ENCODE data around the gene PDXP. TPM values are rescaled to one million over a fixed set of nuclear protein-coding genes. Genes with fewer than 3 reads are reported as not detected.

The PDXP gene
- total and polyA plus RNA-seq, 2 experiments from 2014 or later = 15.0 to 55.6 TPM

DNA sequence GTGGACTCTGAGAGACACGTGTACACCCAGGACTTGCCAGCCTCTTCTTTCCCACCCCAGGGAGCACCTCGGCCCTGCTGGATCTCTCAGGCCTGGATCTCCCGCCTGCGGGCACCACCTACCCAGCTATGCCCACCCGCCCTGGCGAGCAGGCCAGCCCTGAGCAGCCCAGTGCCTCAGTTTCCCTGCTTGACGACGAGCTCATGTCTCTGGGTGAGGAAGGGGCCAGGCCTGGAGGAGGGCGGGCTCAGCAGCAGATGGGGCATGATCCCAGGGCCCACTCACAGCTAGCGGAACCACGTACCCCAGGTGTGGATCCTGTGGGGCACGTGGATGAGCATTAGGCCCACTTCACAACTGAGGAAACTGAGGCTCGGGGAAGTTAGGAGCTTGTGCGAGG lies 32.8 kb upstream of the PDXP start:
- ATAC-seq = no peak

More for the DNA sequence above, 32.8 kb upstream of the PDXP start:
- H3K9me3 Mint-ChIP-seq = no peaks in the 10 kb centered on the region; the same call in 1 of the 3 replicates
- Histone ChIP-seq H3K4me1 (ENCODE audit: insufficient read depth) (no peaks in the 10 kb centered on the region), H4K20me1 (replicated peaks; ENCODE audit: insufficient read depth) (no peaks in the 10 kb centered on the region), H2AFZ (no peak overlapping the region), H3K36me3 (ENCODE audit: insufficient read depth) (no peaks in the 10 kb centered on the region; the same call in 1 of the 2 replicates), H3K79me2 (replicated peaks; ENCODE audit: insufficient read depth) (no peaks in the 10 kb centered on the region), H3K4me3 (no peak overlapping the region), H3K27me3 (ENCODE audit: insufficient read depth) (no peaks in the 10 kb centered on the region), H3K27ac (ENCODE audit: low read depth) (no peak overlapping the region), H3K4me2 (no peak overlapping the region), H3F3A (replicated peaks; ENCODE audit: low read depth) (peaks cover 11% of the 10 kb centered on the region; the same call in 1 of the 2 replicates), H3K9me2 (ENCODE audit: insufficient read depth) (no peaks in the 10 kb centered on the region)
- no peak for DNase-seq (ENCODE audit: low spot score)
- H3K4me1 Mint-ChIP-seq = peaks cover 2% of the 10 kb centered on the region
- no peak overlapping the region for H3K27ac Mint-ChIP-seq
- no peak overlapping the region for H3K4me3 Mint-ChIP-seq
- H3K36me3 Mint-ChIP-seq (ENCODE audit: low read depth) = peaks cover 11% of the 10 kb centered on the region
- peaks cover 3% of the 10 kb centered on the region for H3K27me3 Mint-ChIP-seq (ENCODE audit: insufficient read depth, low read depth, poor library complexity)
- TF ChIP-seq EZH2 (IDR thresholded peaks at IDR 0.05; ENCODE audit: low read depth, unreplicated experiment) = no peak
- no peak for TF ChIP-seq JUNB (IDR thresholded peaks at IDR 0.05; ENCODE audit: unreplicated experiment)
- TF ChIP-seq ZNF331 (CRISPR knock-in tag; IDR thresholded peaks at IDR 0.05; ENCODE audit: low read depth) = no peak
- no peak for TF ChIP-seq ZNF114 (CRISPR knock-in tag; IDR thresholded peaks at IDR 0.05)
- TF ChIP-seq, protein P1, sequence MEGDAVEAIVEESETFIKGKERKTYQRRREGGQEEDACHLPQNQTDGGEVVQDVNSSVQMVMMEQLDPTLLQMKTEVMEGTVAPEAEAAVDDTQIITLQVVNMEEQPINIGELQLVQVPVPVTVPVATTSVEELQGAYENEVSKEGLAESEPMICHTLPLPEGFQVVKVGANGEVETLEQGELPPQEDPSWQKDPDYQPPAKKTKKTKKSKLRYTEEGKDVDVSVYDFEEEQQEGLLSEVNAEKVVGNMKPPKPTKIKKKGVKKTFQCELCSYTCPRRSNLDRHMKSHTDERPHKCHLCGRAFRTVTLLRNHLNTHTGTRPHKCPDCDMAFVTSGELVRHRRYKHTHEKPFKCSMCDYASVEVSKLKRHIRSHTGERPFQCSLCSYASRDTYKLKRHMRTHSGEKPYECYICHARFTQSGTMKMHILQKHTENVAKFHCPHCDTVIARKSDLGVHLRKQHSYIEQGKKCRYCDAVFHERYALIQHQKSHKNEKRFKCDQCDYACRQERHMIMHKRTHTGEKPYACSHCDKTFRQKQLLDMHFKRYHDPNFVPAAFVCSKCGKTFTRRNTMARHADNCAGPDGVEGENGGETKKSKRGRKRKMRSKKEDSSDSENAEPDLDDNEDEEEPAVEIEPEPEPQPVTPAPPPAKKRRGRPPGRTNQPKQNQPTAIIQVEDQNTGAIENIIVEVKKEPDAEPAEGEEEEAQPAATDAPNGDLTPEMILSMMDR (conservative IDR thresholded peaks at IDR 0.05; ENCODE audit: low read depth in 2 of 2) = no peak
- TF ChIP-seq POLR2AphosphoS5 (IDR thresholded peaks at IDR 0.05; ENCODE audit: low read depth) = no peak
- TF ChIP-seq, protein P2, sequence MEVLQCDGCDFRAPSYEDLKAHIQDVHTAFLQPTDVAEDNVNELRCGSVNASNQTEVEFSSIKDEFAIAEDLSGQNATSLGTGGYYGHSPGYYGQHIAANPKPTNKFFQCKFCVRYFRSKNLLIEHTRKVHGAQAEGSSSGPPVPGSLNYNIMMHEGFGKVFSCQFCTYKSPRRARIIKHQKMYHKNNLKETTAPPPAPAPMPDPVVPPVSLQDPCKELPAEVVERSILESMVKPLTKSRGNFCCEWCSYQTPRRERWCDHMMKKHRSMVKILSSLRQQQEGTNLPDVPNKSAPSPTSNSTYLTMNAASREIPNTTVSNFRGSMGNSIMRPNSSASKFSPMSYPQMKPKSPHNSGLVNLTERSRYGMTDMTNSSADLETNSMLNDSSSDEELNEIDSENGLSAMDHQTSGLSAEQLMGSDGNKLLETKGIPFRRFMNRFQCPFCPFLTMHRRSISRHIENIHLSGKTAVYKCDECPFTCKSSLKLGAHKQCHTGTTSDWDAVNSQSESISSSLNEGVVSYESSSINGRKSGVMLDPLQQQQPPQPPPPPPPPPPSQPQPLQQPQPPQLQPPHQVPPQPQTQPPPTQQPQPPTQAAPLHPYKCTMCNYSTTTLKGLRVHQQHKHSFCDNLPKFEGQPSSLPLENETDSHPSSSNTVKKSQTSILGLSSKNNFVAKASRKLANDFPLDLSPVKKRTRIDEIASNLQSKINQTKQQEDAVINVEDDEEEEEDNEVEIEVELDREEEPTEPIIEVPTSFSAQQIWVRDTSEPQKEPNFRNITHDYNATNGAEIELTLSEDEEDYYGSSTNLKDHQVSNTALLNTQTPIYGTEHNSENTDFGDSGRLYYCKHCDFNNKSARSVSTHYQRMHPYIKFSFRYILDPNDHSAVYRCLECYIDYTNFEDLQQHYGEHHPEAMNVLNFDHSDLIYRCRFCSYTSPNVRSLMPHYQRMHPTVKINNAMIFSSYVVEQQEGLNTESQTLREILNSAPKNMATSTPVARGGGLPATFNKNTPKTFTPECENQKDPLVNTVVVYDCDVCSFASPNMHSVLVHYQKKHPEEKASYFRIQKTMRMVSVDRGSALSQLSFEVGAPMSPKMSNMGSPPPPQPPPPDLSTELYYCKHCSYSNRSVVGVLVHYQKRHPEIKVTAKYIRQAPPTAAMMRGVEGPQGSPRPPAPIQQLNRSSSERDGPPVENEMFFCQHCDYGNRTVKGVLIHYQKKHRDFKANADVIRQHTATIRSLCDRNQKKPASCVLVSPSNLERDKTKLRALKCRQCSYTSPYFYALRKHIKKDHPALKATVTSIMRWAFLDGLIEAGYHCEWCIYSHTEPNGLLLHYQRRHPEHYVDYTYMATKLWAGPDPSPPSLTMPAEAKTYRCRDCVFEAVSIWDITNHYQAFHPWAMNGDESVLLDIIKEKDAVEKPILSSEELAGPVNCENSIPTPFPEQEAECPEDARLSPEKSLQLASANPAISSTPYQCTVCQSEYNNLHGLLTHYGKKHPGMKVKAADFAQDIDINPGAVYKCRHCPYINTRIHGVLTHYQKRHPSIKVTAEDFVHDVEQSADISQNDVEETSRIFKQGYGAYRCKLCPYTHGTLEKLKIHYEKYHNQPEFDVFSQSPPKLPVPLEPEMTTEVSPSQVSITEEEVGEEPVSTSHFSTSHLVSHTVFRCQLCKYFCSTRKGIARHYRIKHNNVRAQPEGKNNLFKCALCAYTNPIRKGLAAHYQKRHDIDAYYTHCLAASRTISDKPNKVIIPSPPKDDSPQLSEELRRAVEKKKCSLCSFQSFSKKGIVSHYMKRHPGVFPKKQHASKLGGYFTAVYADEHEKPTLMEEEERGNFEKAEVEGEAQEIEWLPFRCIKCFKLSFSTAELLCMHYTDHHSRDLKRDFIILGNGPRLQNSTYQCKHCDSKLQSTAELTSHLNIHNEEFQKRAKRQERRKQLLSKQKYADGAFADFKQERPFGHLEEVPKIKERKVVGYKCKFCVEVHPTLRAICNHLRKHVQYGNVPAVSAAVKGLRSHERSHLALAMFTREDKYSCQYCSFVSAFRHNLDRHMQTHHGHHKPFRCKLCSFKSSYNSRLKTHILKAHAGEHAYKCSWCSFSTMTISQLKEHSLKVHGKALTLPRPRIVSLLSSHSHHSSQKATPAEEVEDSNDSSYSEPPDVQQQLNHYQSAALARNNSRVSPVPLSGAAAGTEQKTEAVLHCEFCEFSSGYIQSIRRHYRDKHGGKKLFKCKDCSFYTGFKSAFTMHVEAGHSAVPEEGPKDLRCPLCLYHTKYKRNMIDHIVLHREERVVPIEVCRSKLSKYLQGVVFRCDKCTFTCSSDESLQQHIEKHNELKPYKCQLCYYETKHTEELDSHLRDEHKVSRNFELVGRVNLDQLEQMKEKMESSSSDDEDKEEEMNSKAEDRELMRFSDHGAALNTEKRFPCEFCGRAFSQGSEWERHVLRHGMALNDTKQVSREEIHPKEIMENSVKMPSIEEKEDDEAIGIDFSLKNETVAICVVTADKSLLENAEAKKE (CRISPR knock-in tag; IDR thresholded peaks at IDR 0.05) = no peak
- TF ChIP-seq, protein P3, sequence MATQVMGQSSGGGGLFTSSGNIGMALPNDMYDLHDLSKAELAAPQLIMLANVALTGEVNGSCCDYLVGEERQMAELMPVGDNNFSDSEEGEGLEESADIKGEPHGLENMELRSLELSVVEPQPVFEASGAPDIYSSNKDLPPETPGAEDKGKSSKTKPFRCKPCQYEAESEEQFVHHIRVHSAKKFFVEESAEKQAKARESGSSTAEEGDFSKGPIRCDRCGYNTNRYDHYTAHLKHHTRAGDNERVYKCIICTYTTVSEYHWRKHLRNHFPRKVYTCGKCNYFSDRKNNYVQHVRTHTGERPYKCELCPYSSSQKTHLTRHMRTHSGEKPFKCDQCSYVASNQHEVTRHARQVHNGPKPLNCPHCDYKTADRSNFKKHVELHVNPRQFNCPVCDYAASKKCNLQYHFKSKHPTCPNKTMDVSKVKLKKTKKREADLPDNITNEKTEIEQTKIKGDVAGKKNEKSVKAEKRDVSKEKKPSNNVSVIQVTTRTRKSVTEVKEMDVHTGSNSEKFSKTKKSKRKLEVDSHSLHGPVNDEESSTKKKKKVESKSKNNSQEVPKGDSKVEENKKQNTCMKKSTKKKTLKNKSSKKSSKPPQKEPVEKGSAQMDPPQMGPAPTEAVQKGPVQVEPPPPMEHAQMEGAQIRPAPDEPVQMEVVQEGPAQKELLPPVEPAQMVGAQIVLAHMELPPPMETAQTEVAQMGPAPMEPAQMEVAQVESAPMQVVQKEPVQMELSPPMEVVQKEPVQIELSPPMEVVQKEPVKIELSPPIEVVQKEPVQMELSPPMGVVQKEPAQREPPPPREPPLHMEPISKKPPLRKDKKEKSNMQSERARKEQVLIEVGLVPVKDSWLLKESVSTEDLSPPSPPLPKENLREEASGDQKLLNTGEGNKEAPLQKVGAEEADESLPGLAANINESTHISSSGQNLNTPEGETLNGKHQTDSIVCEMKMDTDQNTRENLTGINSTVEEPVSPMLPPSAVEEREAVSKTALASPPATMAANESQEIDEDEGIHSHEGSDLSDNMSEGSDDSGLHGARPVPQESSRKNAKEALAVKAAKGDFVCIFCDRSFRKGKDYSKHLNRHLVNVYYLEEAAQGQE (IDR thresholded peaks at IDR 0.05; ENCODE audit: unreplicated experiment) = no peak
- TF ChIP-seq, protein P4, sequence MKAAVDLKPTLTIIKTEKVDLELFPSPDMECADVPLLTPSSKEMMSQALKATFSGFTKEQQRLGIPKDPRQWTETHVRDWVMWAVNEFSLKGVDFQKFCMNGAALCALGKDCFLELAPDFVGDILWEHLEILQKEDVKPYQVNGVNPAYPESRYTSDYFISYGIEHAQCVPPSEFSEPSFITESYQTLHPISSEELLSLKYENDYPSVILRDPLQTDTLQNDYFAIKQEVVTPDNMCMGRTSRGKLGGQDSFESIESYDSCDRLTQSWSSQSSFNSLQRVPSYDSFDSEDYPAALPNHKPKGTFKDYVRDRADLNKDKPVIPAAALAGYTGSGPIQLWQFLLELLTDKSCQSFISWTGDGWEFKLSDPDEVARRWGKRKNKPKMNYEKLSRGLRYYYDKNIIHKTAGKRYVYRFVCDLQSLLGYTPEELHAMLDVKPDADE (IDR thresholded peaks at IDR 0.05) = no peak
- TF ChIP-seq CREB1 (CRISPR knock-in tag; IDR thresholded peaks at IDR 0.05; ENCODE audit: low read depth) = no peak
- no peak for TF ChIP-seq STAT1 (IDR thresholded peaks at IDR 0.05; ENCODE audit: unreplicated experiment)
- TF ChIP-seq EZH2phosphoT487 (IDR thresholded peaks at IDR 0.05; ENCODE audit: unreplicated experiment) = no peak
- TF ChIP-seq NANOG (IDR thresholded peaks at IDR 0.05; ENCODE audit: borderline replicate concordance) = no peak

Measured in GM23338 (cell line).